GM18526 (cell line): ENCODE data around the gene C2orf69.
A peak's percentile ranks its signal among the peaks of the same experiment; 100 is the strongest.

Source experiments
- POLR2A ChIP-seq: IDR thresholded peaks from 3 replicates; pipeline ENCODE4 v1.6.1; 2011; ENCODE audit not compliant: insufficient read length; ENCODE audit errors: extremely low read depth

The C2orf69 gene

DNA sequence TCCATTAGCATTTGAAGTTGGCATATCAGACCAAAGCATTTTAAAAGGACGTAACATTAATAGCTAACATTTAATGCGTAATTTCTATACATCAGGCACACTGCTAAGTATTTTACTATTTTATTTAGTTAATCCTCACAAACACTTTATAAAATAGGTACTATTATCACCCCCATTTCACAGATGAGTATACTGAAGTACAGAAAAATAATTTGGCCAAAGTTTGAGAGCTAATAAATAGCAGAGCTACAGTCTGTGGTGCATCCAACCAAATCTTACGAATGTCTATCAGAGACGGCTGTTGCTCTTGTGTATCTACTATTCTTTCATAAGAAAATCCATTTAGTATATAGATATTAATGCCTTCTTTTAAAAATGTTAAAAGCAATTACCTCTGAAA, 32.3 kb downstream of the C2orf69 start:
- no peak for TF ChIP-seq POLR2A

DNA sequence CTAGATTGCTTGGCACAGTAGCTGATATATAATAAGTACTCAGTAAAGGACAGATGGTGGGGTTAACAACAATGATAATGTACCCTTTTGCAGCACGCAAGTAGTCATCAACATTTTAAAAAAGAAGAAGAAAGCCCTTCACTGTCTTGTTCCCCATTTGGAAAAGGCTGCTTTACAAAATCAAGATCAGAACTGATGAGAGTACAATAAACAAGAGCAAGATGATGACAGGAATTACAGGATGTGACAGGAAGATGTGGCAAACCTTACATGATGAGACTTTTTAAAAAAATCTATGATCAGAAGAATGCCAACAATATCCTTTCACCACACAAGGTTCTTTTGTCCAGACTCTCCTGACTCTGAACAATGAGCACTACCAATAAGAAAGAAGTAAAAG, 35.1 kb downstream of the C2orf69 start:
- TF ChIP-seq POLR2A: no peak

DNA sequence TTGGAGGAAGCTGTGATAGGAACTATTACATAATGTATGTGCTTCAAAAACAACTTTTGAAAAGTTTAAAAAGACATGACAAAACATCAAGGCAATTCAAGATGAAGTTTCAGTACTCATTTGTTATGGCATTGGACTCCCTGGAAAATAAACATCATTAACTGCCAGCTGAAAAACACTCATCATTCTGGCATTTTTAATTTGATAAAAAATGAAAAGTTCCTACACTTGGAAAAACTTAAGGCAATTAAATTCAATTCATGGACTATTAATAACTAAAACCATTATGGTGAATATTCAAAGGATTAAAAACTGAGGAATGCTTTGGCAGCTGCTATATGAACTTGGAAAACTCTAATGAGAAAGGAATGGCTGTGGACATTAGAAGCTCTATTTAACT, 35.7 kb downstream of the C2orf69 start:
- no peak for TF ChIP-seq POLR2A

DNA sequence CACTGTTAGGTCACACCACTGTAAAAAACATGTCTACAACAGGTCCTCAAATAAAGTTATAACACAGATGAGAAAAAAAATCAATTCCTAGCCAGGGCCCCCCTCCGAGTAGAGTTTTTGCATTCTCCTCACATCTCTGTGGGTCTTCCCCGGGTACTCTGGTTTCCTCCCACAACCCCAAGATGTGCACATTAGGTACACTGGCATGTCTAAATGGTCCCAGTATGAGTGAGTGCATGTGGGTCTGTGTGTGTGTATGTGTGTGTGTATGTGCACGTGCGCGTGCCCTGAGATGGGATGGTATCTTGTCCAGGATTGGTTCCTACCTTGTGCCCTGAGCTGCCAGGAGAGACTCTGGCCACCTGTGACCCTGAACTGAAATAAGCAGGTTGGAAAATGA, 39.3 kb downstream of the C2orf69 start:
- no peak for TF ChIP-seq POLR2A

DNA sequence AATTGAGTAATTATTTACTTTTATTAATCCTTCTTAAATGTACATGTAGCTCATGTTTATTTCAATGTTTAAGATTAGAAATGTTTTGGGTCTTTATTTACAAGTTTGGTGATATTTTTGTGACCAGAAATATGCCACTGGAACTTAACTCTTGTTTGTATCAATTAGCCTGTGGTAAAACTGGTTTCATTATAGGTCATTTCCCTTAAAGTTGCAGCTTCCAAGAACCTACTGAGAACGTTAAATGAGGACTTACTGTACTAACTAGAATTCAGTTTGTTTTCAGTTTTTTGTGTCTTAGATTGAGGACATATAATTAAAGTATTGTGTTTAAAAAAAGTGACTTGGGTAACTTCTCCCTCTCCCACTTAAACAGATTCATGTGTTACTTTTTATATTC, 39.9 kb downstream of the C2orf69 start:
- TF ChIP-seq POLR2A: no peak

DNA sequence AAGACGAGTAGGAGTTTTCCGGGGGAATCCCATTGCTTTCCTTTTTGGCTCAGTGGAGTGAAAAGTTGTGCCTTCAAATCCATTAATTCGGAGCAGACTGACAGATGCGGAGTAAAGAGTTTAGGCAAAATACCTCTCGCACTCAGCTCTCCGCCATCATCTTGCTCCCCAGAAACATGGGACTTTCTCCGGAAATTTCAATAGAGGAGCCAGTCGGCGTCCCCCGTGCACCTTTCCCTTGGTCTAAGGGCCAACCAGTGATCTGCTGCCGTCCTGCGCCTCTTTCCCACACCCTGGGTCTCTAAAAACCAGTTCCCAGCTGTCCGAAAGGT, 43.9 kb downstream of the C2orf69 start:
- no peak for TF ChIP-seq POLR2A

DNA sequence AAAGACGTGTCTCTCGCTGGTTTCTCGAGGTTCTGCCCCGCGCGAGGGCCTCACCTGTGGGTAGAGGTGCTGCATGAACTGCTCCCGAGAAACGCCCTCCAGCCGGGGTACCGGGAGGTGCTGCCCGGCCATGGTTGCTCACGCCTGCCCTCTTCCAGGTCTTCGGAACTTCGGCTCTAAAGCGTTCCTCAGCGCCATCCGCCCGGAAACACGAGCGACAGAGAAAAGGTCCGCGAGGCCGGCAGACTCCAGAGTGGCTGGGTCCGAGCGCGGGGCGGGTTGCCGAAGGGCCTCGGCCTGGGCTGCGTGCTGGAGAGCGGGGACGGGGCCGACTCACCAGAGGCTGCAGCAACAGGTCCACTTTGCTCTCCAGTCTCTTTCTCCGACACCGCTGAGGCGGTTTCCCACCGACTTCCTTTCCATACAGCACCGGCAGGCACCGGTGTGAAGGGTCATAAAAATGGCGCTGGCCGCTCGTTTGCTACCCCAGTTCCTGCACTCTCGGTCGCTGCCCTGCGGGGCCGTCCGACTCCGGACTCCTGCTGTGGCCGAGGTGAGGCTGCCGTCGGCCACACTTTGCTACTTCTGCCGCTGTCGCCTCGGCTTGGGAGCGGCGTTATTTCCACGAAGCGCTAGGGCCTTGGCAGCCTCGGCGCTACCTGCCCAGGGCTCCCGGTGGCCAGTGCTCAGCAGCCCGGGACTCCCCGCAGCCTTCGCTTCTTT, 44.4 kb downstream of the C2orf69 start, which contains the start of the genes MAIP1 and TYW5:
MAIP1 (plus strand) TSS at position 244 of the 723 bp plus-strand sequence; CDS start at position 461, 217 bp downstream.
TYW5 (minus strand) TSS at position 153 of the 723 bp plus-strand sequence; CDS start at position 132, 21 bp downstream.
- peak; percentile 88 for TF ChIP-seq POLR2A

DNA sequence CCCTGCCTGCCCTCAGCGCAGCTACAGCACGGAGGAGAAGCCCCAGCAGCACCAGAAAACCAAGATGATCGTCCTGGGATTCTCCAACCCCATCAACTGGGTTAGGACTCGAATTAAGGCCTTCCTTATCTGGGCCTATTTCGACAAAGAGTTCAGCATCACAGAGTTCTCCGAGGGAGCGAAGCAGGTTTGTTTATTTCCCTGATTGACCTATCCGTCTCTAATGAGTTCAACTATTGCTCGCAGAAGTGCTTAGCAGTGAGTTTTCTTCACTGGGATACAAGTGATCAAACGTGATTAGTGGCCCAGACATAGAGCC, 44.9 kb downstream of the C2orf69 start:
- no peak for TF ChIP-seq POLR2A

DNA sequence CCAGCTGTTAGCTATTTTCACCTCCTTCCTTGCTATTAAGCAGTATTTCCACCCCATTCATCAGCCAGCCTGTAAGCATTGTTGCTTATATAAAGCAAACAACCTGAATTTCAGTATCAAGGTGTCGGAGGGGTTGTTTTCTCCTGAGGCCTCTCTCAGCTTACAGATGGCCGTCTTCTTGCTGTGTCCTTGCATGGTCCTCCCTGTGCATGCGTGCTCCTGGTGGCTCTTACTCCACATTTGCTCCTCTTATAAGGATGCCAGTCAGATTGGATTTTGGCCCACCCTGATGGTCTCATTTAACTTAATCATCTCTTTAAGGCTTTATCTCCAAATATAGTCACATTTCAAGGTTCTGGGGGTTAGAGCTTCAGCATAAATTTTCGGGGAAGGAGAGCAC, 46.9 kb downstream of the C2orf69 start:
- no peak for TF ChIP-seq POLR2A

DNA sequence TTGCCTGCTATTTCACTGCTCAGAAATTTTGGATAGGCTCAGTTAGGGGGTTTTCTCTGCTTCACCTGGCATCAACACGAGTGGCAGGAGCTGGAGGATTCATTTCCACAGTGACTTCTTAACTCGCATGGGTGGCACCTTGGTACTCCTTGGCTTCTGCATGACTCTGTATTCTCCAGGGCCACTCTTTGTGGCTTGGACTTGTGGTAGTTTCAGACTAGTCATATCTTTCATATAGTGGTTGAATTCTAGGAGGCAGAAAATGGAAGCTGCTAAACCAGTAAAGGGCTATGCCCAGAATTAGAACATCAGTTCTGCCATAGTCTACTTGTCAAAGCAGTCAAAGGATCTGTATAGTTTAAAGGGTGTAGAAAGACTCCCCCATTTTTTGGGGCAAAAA, 51.1 kb downstream of the C2orf69 start:
- no peak for TF ChIP-seq POLR2A

DNA sequence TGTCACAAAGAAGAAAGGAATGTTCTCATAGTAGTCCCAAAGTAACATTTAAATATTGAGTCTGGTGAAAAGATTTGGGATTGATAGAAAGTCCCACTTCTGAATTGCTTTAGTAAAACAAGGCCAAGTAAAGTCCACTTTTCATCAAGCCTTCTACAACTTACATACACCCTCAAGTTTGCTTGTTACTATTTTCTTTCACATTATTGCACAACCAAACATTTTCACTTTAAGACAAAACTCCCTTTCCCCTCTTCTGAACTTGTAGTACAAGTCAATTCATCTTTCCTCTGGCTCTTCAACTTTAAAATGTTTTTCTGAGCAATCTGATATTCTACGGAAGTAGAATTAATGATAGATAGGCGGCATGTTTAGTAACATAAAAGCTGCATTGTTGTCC, 55.3 kb downstream of the C2orf69 start:
- no peak for TF ChIP-seq POLR2A

DNA sequence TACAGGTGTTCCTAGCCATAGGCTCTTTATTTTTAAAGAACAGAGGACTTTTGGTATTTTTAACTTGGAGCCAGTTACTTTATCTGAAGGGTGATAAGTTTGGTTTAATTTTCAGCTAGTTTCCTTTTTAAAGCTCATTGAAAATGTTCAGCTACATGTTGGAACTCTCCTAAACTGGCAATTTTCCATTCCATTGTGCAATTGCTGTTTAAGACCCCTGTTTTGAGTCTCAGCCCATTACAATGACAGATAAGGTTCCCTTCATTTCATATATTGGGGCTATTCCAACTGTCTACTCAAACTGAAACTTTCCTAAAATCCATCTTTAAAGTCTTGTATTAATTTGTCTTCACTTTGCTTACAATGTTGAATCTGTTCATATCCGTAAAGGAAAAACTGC, 55.9 kb downstream of the C2orf69 start:
- TF ChIP-seq POLR2A: no peak

DNA sequence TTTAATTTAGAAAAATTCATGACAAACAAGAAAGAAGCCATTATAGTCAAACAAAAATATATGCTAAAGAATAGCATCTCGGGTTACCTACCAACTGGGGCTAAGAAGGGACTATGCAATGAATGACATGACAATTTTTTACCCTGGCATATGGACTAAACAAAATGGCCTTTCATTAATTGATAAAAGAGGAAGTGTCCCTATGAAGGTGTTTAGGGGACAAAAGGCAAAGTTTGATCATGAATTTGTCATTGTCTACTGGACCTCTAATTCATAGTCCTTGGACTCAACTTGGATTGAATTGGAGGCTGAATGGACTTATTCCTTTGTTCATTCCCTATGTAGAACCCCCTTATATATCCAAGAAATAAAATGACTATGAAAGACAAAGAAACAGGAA, 57.0 kb downstream of the C2orf69 start:
- TF ChIP-seq POLR2A: no peak

DNA sequence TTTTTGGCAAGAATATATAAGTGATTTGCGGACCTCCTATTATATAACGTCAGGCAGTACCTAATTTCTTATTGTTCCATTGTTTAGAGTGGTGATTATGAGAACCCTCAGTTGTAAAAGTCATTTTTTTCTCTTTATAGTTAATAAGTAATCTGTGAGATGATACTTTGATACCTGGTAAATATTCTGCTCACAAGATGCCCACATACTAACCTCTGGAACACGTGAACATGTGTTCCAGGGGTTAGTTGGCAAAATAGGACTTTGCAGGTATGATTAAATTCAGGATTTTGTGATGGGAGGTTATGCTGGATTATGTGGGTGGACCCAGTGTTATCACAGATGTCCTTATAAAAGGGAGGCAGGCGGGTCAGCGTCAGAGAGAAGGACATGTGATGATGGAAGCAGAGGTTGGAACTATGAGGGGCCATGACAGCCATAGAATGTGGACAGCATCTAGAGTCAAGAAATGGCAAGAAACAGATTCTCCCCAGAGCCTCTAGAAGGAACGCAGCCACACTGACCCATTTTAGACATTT, 61.1 kb downstream of the C2orf69 start:
- TF ChIP-seq POLR2A: no peak

DNA sequence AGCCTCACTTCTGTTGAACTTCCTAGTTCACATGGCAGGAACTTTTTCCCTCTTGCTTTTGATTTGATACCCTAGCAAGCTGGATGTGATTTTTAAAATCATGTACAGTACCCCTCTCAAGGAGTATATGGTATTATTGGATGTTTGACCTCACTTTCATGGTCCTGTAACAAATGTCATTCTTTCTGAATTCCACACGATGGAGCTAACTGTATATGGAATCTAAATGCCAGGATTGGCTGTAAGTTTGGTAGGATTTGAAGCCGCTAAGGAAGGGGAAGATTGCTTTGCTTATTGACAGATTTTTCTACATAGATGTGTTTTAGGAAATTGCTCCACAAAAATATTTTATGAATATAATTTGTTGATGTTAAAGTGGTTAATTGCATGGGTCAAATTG, 62.6 kb downstream of the C2orf69 start:
- no peak for TF ChIP-seq POLR2A

DNA sequence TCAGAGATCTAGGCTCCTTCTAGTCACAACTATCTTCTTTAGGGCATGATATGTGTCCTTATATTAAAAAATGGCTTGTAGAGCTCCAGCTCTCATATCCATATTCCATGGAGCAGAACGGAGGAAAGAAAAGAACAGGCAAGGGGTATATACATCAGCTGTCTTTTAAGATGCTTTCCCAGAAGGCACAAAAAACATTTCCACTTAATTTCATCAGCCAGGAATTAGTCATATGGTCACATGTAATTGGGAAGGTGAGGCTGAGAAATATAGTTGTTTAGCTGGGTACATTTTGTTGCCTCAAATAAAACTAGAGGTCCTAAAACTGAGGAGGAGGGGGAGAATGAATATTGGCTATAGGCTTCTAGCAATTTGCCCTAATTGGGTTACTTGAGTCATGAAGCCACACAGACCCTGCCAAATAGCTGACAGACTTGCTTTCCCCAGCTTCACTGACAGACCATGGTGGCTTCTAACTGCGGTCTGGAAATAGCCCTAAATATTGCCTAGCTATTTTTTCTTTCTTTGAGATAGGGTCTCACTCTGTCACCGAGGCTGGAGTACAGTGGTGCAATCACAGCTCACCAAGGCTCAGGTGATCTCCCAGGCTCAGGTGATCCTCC, 64.3 kb downstream of the C2orf69 start:
- TF ChIP-seq POLR2A: no peak
